Natural killer cell (primary cell): ENCODE data around the gene CCL13. TPM values are rescaled to one million over a fixed set of nuclear protein-coding genes. Genes with fewer than 3 reads are reported as not detected.

Experiments used
- ATAC-seq, 3 donors: fragments of 150-1000 bp in 2 of 3; fragments of 200-7000 bp in 1 of 3; cut with Tn5 transposase; 1 replicate in 1 of 3; 2 replicates in 2 of 3; pipeline ENCODE4 v1.10.0; 2021; ENCODE audit warnings: mild to moderate bottlenecking in 2 of 3, moderate library complexity in 2 of 3
- DNase-seq, 2 donors: peaks; one replicate each; pipeline versions ENCODE4 v3.0.0 to v3.0.0-alpha.2; 2013 to 2021; ENCODE audit warnings: mixed read lengths in 1 of 2
- H3K27ac ChIP-seq: one replicate; pipeline ENCODE4 v1.5.1; 2013; ENCODE audit warnings: mild to moderate bottlenecking, low read length
- H3K27me3 ChIP-seq: one replicate; pipeline ENCODE4 v1.6.1; 2013; ENCODE audit warnings: low read length; ENCODE audit not compliant: control insufficient read depth, insufficient read depth
- H3K36me3 ChIP-seq: one replicate; pipeline ENCODE4 v1.6.1; 2013; ENCODE audit warnings: low read length; ENCODE audit not compliant: control insufficient read depth, insufficient read depth
- H3K4me1 ChIP-seq: one replicate; pipeline ENCODE4 v1.6.1; 2013; ENCODE audit warnings: low read length; ENCODE audit not compliant: control insufficient read depth, insufficient read depth
- H3K4me3 ChIP-seq: one replicate; pipeline ENCODE4 v1.5.1; 2013; ENCODE audit warnings: low read length
- H3K9me3 ChIP-seq: one replicate; pipeline ENCODE4 v1.6.1; 2013; ENCODE audit warnings: low read length; ENCODE audit not compliant: control insufficient read depth, insufficient read depth
- H3K27ac Mint-ChIP-seq, 2 donors: one replicate each; pipeline ENCODE4 v1.8.0; 2022; ENCODE audit warnings: mild to moderate bottlenecking in 2 of 2, mixed read lengths in 2 of 2, moderate library complexity in 1 of 2
- H3K27me3 Mint-ChIP-seq, 2 donors: one replicate each; pipeline ENCODE4 v1.8.0; 2022; ENCODE audit warnings: low read depth in 2 of 2, mixed read lengths in 2 of 2
- H3K36me3 Mint-ChIP-seq: one replicate; pipeline ENCODE4 v1.8.0; 2022; ENCODE audit warnings: mixed read lengths
- H3K4me1 Mint-ChIP-seq, 2 donors: one replicate each; pipeline ENCODE4 v1.8.0; 2022; ENCODE audit warnings: mixed read lengths in 2 of 2
- H3K4me3 Mint-ChIP-seq: one replicate; pipeline ENCODE4 v1.8.0; 2022; ENCODE audit warnings: mild to moderate bottlenecking, moderate library complexity, mixed read lengths
- H3K9me3 Mint-ChIP-seq, 2 donors: one replicate each; pipeline ENCODE4 v1.8.0; 2022; ENCODE audit warnings: mixed read lengths in 2 of 2
- WGBS: methylation state at CpG from one replicate; pipeline ENCODE4 v1.1.7; 2013; ENCODE audit warnings: missing lambda C conversion rate; ENCODE audit not compliant: insufficient coverage; 5-methylcytosine and 5-hydroxymethylcytosine counted together
- intact Hi-C: fragments of 100-400 bp; cut with micrococcal nuclease; formaldehyde crosslinking; loops from one replicate; pipeline ENCODE4 v1.14.2; 2022
- total RNA-seq, 4 donors: library from RNA; stranded (reverse); fragments of 120-200 nt in 1 of 4; gene quantifications; one replicate each; pipeline versions ENCODE4 v1.2.3 to v1.2.4, GENCODE V29; 2013 to 2022
- TF ChIP-seq, protein P1 (sequence below): fragments of 200-600 bp; IDR thresholded peaks from one replicate; pipeline ENCODE4 v1.8.0; 2022; ENCODE audit warnings: antibody characterized with exemption

The CCL13 gene
- total RNA-seq, 3 donors from 2014 or later (not counting 1 experiment from before 2014, with no cell fraction given), result not detected

DNA sequence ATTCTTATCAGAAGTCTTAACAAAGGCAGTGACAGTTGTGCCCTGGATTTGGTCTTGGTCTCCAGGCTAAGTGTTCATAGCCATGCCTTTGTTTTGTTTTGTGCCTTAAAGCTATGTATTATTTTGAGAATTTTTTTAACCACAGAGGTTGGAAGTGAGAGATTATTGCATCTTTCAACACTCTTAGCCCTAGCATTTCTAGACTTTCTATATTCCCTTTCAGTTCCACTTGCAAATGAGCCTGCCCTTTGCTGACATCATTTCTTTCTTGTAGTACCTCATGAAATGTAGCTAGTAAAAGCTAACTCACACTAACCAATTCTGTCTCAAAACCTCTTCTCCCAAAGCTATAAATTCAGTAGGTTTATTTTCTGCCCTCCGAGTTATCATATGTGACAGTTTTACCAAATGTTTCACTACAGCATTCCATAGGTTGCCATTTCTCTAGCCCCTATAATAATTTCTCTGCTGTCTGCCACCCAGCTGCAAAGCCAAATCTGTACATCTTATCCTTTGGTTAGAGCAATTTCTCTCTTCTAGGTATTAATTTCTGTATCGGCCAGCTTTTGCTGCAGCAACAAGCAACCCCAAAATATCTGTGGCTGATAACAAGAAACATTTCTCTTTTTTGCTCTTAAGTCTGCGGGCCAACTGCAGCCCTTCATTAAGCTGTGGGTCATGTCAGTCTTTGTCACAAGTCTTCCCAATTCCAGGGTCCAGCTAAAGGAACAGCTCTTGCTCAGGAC is 21.0 kb downstream of the CCL13 start:
- TF ChIP-seq, protein P1, sequence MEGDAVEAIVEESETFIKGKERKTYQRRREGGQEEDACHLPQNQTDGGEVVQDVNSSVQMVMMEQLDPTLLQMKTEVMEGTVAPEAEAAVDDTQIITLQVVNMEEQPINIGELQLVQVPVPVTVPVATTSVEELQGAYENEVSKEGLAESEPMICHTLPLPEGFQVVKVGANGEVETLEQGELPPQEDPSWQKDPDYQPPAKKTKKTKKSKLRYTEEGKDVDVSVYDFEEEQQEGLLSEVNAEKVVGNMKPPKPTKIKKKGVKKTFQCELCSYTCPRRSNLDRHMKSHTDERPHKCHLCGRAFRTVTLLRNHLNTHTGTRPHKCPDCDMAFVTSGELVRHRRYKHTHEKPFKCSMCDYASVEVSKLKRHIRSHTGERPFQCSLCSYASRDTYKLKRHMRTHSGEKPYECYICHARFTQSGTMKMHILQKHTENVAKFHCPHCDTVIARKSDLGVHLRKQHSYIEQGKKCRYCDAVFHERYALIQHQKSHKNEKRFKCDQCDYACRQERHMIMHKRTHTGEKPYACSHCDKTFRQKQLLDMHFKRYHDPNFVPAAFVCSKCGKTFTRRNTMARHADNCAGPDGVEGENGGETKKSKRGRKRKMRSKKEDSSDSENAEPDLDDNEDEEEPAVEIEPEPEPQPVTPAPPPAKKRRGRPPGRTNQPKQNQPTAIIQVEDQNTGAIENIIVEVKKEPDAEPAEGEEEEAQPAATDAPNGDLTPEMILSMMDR, result no peak
- ATAC-seq, result no peak
- Mint-ChIP-seq H3K27me3 (peaks cover 3 to 6% of the 10 kb centered on the region in 2 donors), H3K4me3 (no peak overlapping the region), H3K4me1 (peaks cover 0 to 6% of the 10 kb centered on the region in 2 donors), H3K36me3 (no peaks in the 10 kb centered on the region), H3K9me3 (no peaks in the 10 kb centered on the region), H3K27ac (no peak overlapping the region)
- intact Hi-C loops, result no loop called here
- H3K4me3 ChIP-seq, result no peak overlapping the region
- no peaks in the 10 kb centered on the region for H3K9me3 ChIP-seq
- H3K27me3 ChIP-seq, result no peaks in the 10 kb centered on the region
- H3K4me1 ChIP-seq, result no peaks in the 10 kb centered on the region
- no peaks in the 10 kb centered on the region for H3K36me3 ChIP-seq
- whole genome bisulfite sequencing, result 82% methylated on average over 3 of the region's 3 CpGs
- no peak overlapping the region for H3K27ac ChIP-seq
- no peak for DNase-seq

- TF ChIP-seq, protein P1, result no peak
- Mint-ChIP-seq H3K9me3 (no peaks in the 10 kb centered on the region), H3K4me3 (peak overlapping the region; percentile 61), H3K27ac (no peak overlapping the region), H3K4me1 (peaks cover 0 to 10% of the 10 kb centered on the region in 2 donors), H3K27me3 (peaks cover 4 to 14% of the 10 kb centered on the region in 2 donors), H3K36me3 (no peaks in the 10 kb centered on the region)
- WGBS, result under 1% methylated on average over 6 of the region's 6 CpGs
- H3K4me3 ChIP-seq, result no peak overlapping the region
- DNase-seq, result peak in 1 of 2 donors; percentile 8
- H3K9me3 ChIP-seq, result no peaks in the 10 kb centered on the region
- H3K36me3 ChIP-seq, result no peaks in the 10 kb centered on the region
- no peaks in the 10 kb centered on the region for H3K4me1 ChIP-seq
- intact Hi-C loops, result no loop called here
- no peaks in the 10 kb centered on the region for H3K27me3 ChIP-seq
- peak in 2 of 3 donors; percentile 34 to 57 for ATAC-seq
- H3K27ac ChIP-seq, result no peak overlapping the region
Observed at GRCh38 chr17:34378664-34379101, 22.4 kb downstream of the CCL13 start.

- Mint-ChIP-seq H3K27ac (no peak overlapping the region), H3K4me3 (no peak overlapping the region), H3K36me3 (no peaks in the 10 kb centered on the region), H3K27me3 (peaks cover 1 to 18% of the 10 kb centered on the region in 2 donors), H3K9me3 (no peaks in the 10 kb centered on the region), H3K4me1 (peaks cover 0 to 10% of the 10 kb centered on the region in 2 donors)
- Histone ChIP-seq H3K4me1 (no peaks in the 10 kb centered on the region), H3K4me3 (no peak overlapping the region), H3K36me3 (no peaks in the 10 kb centered on the region), H3K9me3 (no peaks in the 10 kb centered on the region), H3K27ac (no peak overlapping the region), H3K27me3 (no peaks in the 10 kb centered on the region)
- ATAC-seq, result no peak
- TF ChIP-seq, protein P1, result no peak
- no peak for DNase-seq
- 77% methylated on average over 4 of the region's 5 CpGs for WGBS
- intact Hi-C loops, result no loop called here
Observed at GRCh38 chr17:34379868-34380267, 23.6 kb downstream of the CCL13 start.
